ENCODE results near the gene MRPL50.

The MRPL50 gene

GRCh38 chr9:101432740-101433139 lies 34.3 kb upstream of the MRPL50 start:
- Histone ChIP-seq H3K9ac (no peak overlapping the region), H3K79me2 (ENCODE audit: insufficient read depth, low read depth) (no peaks in the 10 kb centered on the region), H3K27me3 (ENCODE audit: insufficient read depth, low read depth) (no peaks in the 10 kb centered on the region), H3K4me2 (no peak overlapping the region), H3K4me1 (ENCODE audit: low read depth, poor library complexity, severe bottlenecking) (peaks cover 41% of the 10 kb centered on the region), H2AFZ (ENCODE audit: low read depth) (no peak overlapping the region), H3K4me3 (IDR thresholded peaks at IDR 0.05; ENCODE audit: insufficient read depth, low read depth, low read length) (no peak overlapping the region), H3K27ac (no peak overlapping the region), H3K36me3 (ENCODE audit: insufficient read depth) (no peaks in the 10 kb centered on the region), H4K20me1 (ENCODE audit: insufficient read depth) (no peaks in the 10 kb centered on the region)
- no peak for TF ChIP-seq CTCF (conservative IDR thresholded peaks at IDR 0.05; ENCODE audit: low read depth, low read length)

- Histone ChIP-seq H3K4me2 (no peak overlapping the region), H4K20me1 (ENCODE audit: insufficient read depth) (no peaks in the 10 kb centered on the region), H3K36me3 (ENCODE audit: insufficient read depth) (no peaks in the 10 kb centered on the region), H2AFZ (ENCODE audit: low read depth) (no peak overlapping the region), H3K9ac (no peak overlapping the region), H3K27ac (no peak overlapping the region), H3K4me3 (IDR thresholded peaks at IDR 0.05; ENCODE audit: insufficient read depth, low read depth, low read length) (no peak overlapping the region), H3K27me3 (ENCODE audit: insufficient read depth, low read depth) (no peaks in the 10 kb centered on the region), H3K4me1 (ENCODE audit: low read depth, poor library complexity, severe bottlenecking) (peaks cover 45% of the 10 kb centered on the region), H3K79me2 (ENCODE audit: insufficient read depth, low read depth) (no peaks in the 10 kb centered on the region)
- TF ChIP-seq CTCF (conservative IDR thresholded peaks at IDR 0.05; ENCODE audit: low read depth, low read length) = no peak
These were observed 33.8 kb upstream of the MRPL50 start for GRCh38 chr9:101432171-101432570.

- peaks cover 69% of the 10 kb centered on the region for H3K4me1 ChIP-seq (ENCODE audit: low read depth, poor library complexity, severe bottlenecking)
- H3K27ac ChIP-seq = peak overlapping the region; percentile 99; the same call in 1 of the 2 replicates
These were observed 31.3 kb upstream of the MRPL50 start for GRCh38 chr9:101429736-101430135.

GRCh38 chr9:101428909-101429308 lies 30.5 kb upstream of the MRPL50 start:
- peak overlapping the region; percentile 57; the same call in 1 of the 2 replicates for H3K9ac ChIP-seq
- no peak overlapping the region for H3K4me3 ChIP-seq (IDR thresholded peaks at IDR 0.05; ENCODE audit: insufficient read depth, low read depth, low read length)
- H3K27me3 ChIP-seq (ENCODE audit: insufficient read depth, low read depth) = no peaks in the 10 kb centered on the region

More at GRCh38 chr9:101429736-101430135, 31.3 kb upstream of the MRPL50 start:
- H3K79me2 ChIP-seq (ENCODE audit: insufficient read depth, low read depth) = no peaks in the 10 kb centered on the region
- no peak for TF ChIP-seq CTCF (conservative IDR thresholded peaks at IDR 0.05; ENCODE audit: low read depth, low read length)
- no peaks in the 10 kb centered on the region for H3K36me3 ChIP-seq (ENCODE audit: insufficient read depth)
- H2AFZ ChIP-seq (ENCODE audit: low read depth) = no peak overlapping the region
- H4K20me1 ChIP-seq (ENCODE audit: insufficient read depth) = no peaks in the 10 kb centered on the region
- H3K4me2 ChIP-seq = no peak overlapping the region
- H3K27me3 ChIP-seq (ENCODE audit: insufficient read depth, low read depth) = no peaks in the 10 kb centered on the region
- no peak overlapping the region for H3K4me3 ChIP-seq (IDR thresholded peaks at IDR 0.05; ENCODE audit: insufficient read depth, low read depth, low read length)
- H3K9ac ChIP-seq = no peak overlapping the region

More at GRCh38 chr9:101428909-101429308, 30.5 kb upstream of the MRPL50 start:
- no peaks in the 10 kb centered on the region for H3K36me3 ChIP-seq (ENCODE audit: insufficient read depth)
- no peak for TF ChIP-seq CTCF (conservative IDR thresholded peaks at IDR 0.05; ENCODE audit: low read depth, low read length)
- H4K20me1 ChIP-seq (ENCODE audit: insufficient read depth) = no peaks in the 10 kb centered on the region
- H2AFZ ChIP-seq (ENCODE audit: low read depth) = peak overlapping the region; percentile 44; the same call in 1 of the 2 replicates
- peaks cover 74% of the 10 kb centered on the region for H3K4me1 ChIP-seq (ENCODE audit: low read depth, poor library complexity, severe bottlenecking)
- H3K79me2 ChIP-seq (ENCODE audit: insufficient read depth, low read depth) = no peaks in the 10 kb centered on the region
- H3K27ac ChIP-seq = peak overlapping the region; percentile 99
- peak overlapping the region; percentile 97 for H3K4me2 ChIP-seq

All from KMS-11 (cell line).